NCI-H1930 (cell line): Measurements from ENCODE around the gene PRXL2C.

Experiments
- DNase-seq, 2 experiments: peaks; one replicate each; lab custom pipeline; 2025; lab: John Stamatoyannopoulos, UW

The PRXL2C gene

GRCh38 chr9:96612105-96612965 is 42.8 kb downstream of the PRXL2C start:
- DNase-seq, result no peak

GRCh38 chr9:96611302-96611701 is 43.8 kb downstream of the PRXL2C start:
- no peak for DNase-seq

GRCh38 chr9:96609732-96610131 is 45.4 kb downstream of the PRXL2C start:
- DNase-seq, result no peak

GRCh38 chr9:96607971-96608370 is 47.1 kb downstream of the PRXL2C start:
- DNase-seq, result no peak

- DNase-seq, result no peak
Observed at GRCh38 chr9:96605328-96605727, 49.8 kb downstream of the PRXL2C start.

GRCh38 chr9:96604004-96604319 is 51.2 kb downstream of the PRXL2C start:
- no peak for DNase-seq

GRCh38 chr9:96603305-96604003 is 51.7 kb downstream of the PRXL2C start:
- DNase-seq, result no peak

GRCh38 chr9:96599298-96599697 is 55.8 kb downstream of the PRXL2C start:
- DNase-seq, result no peak

- no peak for DNase-seq
Observed at GRCh38 chr9:96596601-96597111, 58.5 kb downstream of the PRXL2C start.
